OCI-M2 (cell line): ENCODE results near the gene CLEC18B.
"Not testable (repeated sequence)": the region's sequence is repeated elsewhere in the genome, so short reads cannot be mapped to it uniquely, and the experiment has no call there.

Experiments
- DNase-seq: peaks from one replicate; lab custom pipeline; 2025; ENCODE audit not compliant: unreplicated experiment; lab: John Stamatoyannopoulos, UW

The CLEC18B gene

DNA sequence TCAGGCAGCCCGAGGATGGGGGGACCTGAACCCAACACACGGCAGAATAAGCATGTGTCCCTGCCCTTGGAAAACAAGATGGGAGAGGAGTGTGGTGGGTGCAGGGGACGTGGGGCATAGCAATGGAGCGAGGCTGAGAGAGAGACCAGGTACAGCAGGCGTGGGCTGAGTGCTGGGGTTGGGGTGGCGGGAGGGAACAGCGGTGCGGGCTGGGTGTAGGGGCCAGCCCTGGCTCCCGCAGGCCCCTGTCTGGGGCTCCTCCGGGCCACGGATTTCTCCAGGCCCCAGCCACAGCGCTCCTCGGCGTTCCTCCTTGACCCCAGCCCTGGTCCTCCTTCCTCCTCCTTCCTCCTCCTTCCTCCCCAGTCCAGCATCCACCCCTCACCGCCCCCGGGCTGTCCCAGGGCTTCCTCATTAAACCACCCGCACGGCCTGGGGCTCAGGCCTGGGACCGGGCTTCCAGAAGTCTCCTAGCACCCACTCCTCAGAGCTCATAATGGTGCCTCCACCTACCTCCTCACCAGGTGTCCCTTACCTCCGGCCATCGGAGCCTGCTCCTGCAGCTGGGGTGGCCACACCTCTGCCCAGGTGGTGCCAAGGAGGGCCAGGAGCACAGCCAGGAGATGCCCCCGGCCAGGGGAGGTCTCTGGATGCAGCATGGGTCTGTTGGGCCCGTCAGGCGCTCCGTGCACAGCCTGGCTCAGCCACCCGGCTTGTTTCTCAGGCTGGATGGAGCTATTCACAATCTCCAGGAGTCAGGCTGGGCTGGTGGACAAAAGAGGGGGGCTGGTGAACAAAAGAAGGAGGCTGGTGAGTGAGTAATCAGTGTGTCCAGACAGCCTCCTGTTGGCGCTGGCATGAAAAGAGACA lies at the start of gene CLEC18B:
Gene CLEC18B, minus strand, starts transcription at position 867 of the 870 bp plus-strand sequence. Its CDS starts 208 bp downstream, at position 659.
- not testable (repeated sequence) for DNase-seq

DNA sequence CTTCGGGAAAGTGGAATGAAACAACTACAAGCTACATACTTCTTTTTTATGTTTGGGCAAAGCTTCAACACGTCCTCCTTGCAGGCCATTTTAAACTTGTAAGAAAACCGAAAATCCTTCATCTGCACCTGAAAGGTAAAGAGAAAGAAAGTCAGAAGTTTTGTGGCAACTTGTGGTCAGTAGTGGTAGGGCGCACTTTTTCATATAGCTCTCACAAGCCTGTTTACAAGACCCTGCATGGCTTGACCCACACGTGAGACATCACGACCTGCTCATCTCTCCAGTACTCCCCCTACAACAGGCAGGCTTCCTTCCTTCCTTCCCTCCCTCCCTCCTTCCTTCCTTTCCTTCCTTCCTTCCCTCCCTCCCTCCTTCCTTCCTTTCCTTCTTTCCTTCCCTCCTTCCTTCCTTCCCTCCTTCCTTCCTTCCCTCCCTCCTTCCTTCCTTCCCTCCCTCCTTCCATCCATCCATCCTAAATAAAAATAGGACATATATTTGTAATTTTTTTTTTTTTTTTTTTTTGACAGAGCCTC lies 48.7 kb upstream of the CLEC18B start:
- DNase-seq, result no peak

- no peak for DNase-seq
These were observed 47.7 kb upstream of the CLEC18B start for GRCh38 chr16:74468807-74469525.

GRCh38 chr16:74466872-74467271 lies 45.6 kb upstream of the CLEC18B start:
- no peak for DNase-seq

DNA sequence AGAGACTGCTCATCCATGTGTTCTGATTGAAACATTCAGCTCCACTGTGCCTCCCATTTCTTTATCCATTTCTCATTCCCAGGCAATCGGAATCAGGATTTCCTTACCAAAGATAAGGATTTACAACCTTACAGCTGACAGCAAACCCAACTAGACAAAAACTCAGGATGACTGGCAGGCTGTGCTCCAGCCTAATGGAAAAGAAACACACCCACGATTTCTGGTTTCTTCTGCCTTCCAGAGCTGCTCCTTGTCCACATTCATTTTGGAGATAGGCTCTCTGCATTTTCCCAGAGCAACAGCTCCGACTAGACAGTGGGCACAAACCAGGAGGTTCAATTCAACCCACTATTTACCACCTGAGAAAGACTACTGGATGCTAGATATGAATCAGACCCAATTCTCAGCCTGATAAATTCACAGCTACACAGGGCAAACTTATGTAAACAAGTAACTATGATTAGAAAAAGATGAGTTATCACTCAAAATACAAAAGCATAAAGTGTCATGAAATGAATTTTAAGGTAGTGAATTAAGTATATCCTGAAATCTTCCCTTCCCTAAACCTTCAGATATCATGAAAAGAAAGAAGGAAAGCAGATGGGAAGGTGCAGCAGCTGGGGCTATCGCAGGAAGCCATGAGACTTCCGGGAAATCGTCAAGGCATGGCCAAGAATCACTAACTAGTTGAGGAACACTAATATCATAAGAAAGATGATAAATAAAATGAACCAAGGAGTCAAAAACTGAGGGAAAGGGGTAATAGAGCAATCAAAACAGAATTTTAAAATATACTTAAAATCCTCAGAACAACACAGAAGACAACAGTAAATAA lies 44.8 kb upstream of the CLEC18B start:
- no peak for DNase-seq

- no peak for DNase-seq
These were observed 44.0 kb upstream of the CLEC18B start for GRCh38 chr16:74465281-74465680.

GRCh38 chr16:74463888-74464287 lies 42.6 kb upstream of the CLEC18B start:
- DNase-seq, result no peak

- no peak for DNase-seq
These were observed 41.1 kb upstream of the CLEC18B start for GRCh38 chr16:74462361-74462760.

DNA sequence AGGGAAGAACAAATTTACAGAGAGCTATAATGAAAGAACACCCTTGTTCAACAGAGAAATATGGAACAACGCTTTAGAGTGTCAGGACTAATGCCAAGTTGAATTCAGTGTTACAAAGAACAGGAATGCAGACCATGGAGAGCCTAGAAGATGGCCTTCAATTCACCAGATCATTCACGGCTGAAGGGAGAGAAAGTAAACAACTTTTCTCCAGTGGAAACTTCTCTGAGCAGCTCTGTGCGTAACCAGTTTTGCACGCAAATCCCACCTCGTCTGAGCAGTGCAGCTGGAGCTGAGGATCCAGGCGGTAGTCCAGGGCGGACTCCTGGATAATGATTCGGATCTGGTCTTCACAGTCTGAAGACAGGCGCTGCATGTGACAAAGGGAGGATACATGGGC lies 40.5 kb upstream of the CLEC18B start:
- no peak for DNase-seq

- DNase-seq, result no peak
These were observed 39.3 kb upstream of the CLEC18B start for GRCh38 chr16:74460542-74460941.

- no peak for DNase-seq
These were observed 35.0 kb upstream of the CLEC18B start for GRCh38 chr16:74456290-74456625.

- DNase-seq, result no peak
These were observed 34.5 kb upstream of the CLEC18B start for GRCh38 chr16:74455619-74456289.

DNA sequence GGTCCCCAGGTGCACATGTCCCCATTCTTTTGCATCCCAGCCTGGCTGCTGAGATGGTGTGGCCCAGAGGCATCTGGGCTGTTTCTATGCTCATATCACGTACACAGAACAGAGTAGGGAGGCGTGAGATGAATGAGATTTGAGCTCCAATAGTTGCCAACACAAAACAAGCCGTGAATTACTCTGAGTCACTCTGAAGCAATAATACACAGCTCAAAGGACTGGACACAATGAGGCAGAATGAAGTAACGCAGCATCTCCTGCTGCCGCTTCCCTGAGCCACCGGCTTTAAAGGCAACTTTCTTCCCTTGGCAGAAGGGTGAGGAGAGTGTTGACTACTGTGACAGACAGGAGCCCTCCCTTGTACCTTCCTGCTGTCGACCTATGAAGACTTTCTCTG lies 33.9 kb upstream of the CLEC18B start:
- no peak for DNase-seq

DNA sequence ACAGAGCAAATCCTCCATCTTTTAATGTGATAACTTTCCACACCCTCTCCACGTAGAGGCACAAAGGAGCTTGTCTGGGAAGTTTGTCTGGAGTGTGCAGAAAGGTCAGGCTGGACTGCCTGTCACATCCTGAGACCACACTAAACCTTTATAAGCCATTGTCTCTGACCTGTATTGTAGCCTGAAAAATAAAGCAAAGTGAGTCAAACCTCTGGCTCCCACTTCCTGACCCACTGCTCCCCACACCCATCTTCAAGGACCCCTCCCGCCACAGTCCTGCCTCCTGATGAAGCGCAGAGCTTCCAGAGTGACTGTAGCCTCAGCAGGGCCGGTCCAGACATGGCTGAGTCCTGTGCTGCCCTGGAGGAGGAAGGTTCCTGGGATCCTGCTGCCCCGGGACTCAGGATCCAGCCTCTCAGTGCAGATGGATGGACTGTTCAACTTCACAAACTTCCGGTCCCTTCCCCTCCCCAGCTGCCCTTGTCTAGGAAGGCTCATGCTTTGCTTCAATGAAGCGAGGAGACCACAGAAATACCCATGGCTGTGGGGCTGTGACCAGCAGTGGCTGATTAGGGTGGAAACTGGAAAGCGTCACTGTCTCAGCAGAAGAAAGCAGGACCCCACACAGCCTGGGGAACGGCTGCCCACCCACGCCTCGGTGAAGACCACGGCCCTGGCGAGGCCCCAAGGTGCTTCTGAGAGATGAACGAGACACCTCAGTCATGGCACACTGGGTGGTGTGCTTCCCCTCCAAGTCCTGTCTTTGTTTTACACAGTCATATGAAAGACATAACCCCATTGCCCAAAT lies 30.9 kb upstream of the CLEC18B start:
- no peak for DNase-seq

GRCh38 chr16:74450967-74451760 lies 29.9 kb upstream of the CLEC18B start:
- DNase-seq, result no peak

GRCh38 chr16:74450236-74450635 lies 29.0 kb upstream of the CLEC18B start:
- no peak for DNase-seq

- DNase-seq, result no peak
These were observed 28.2 kb upstream of the CLEC18B start for GRCh38 chr16:74449470-74449869.

DNA sequence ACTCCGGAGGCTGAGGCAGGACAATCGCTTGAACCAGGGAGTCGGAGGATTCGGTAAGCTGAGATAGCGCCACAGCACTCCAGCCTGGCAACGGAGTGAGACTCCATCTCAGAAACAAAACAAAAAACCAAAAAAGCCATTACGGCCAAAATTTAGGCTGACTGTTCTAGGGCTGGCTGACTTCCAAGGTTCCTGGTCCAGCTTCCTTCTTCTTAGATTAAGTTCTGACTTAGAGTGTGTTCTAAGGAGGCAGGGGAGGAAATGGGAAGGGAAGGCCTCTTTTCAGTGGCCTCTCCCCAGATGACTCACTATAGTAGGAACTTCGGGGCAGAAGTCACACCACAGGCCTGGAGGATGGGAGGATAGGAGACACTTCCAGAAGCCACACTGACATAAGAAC lies 27.7 kb upstream of the CLEC18B start:
- no peak for DNase-seq

DNA sequence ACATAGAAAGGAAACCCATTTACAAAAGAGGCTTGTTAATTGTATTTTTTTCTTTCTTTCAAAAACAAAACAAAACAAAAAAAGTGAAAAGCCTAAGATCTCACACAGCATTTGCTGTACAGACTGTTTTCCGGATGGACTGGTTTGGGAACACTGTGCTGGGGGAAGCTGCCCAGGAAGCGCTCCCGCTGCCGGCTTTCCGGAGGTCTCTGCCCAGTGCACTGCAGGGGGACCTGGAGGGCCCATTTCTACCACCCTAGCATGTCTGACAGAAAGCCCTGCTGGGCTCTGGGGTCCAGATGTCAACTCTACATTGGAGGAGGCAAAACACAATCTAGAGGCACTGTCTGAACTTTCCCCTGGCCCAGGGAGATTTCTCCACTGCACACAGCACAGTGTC lies 26.3 kb upstream of the CLEC18B start:
- DNase-seq, result no peak
